GM21576 (cell line): ENCODE results near the gene LITAF.

Source experiments
- ATAC-seq: cut with Tn5 transposase; IDR thresholded peaks from one replicate; pipeline ENCODE4 v1.9.1; 2021; ENCODE audit warnings: mild to moderate bottlenecking, moderate library complexity; ENCODE audit not compliant: unreplicated experiment

Gene LITAF

GRCh38 chr16:11499295-11500089, 87.2 kb downstream of the LITAF start:
- ATAC-seq, result no peak

GRCh38 chr16:11498683-11499082, 88.0 kb downstream of the LITAF start:
- no peak for ATAC-seq

- no peak for ATAC-seq
Measured at GRCh38 chr16:11497851-11498289, 88.8 kb downstream of the LITAF start.
